Spleen (tissue), 11 donors: ENCODE results near the gene SNCG. TPM values are rescaled to one million over a fixed set of nuclear protein-coding genes. Genes with fewer than 3 reads are reported as not detected.

Experiments used
- DNase-seq: peaks from one replicate; pipeline ENCODE4 v3.0.0-alpha.2; 2020
- H3K27ac ChIP-seq, 8 donors: fragments of 200-600 bp; sonication (generic) in 7 of 8; 1 replicate in 4 of 8; 2 replicates in 4 of 8; pipeline versions ENCODE4 v1.5.0 to v1.8.0; 2016 to 2021; ENCODE audit warnings: inconsistent platforms in 4 of 8, mild to moderate bottlenecking in 4 of 8, moderate library complexity in 1 of 8
- H3K27me3 ChIP-seq, 7 donors: fragments of 200-600 bp; sonication (generic) in 6 of 7; replicated peaks in 1 of 7; 1 replicate in 4 of 7; 2 replicates in 3 of 7; pipeline versions ENCODE4 v1.5.0 to v1.8.0; 2016 to 2021; ENCODE audit warnings: inconsistent platforms in 3 of 7, mild to moderate bottlenecking in 1 of 7
- H3K36me3 ChIP-seq, 6 donors: fragments of 200-600 bp; sonication (generic) in 5 of 6; 1 replicate in 4 of 6; 2 replicates in 2 of 6; pipeline versions ENCODE4 v1.5.0 to v1.8.0; 2016 to 2021; ENCODE audit warnings: inconsistent platforms in 2 of 6
- H3K4me1 ChIP-seq, 6 donors: fragments of 200-600 bp; sonication (generic) in 5 of 6; 1 replicate in 3 of 6; 2 replicates in 3 of 6; pipeline versions ENCODE4 v1.5.0 to v1.8.0; 2016 to 2021; ENCODE audit warnings: inconsistent platforms in 3 of 6
- H3K4me3 ChIP-seq, 8 donors: fragments of 200-600 bp; sonication (generic) in 7 of 8; 1 replicate in 4 of 8; 2 replicates in 4 of 8; pipeline versions ENCODE4 v1.5.0 to v1.8.0; 2016 to 2021; ENCODE audit warnings: inconsistent platforms in 4 of 8, mild to moderate bottlenecking in 4 of 8, moderate library complexity in 2 of 8
- H3K9me3 ChIP-seq, 8 donors: fragments of 200-600 bp; sonication (generic) in 7 of 8; 1 replicate in 4 of 8; 2 replicates in 4 of 8; pipeline versions ENCODE4 v1.5.0 to v1.8.0; 2016 to 2021; ENCODE audit warnings: inconsistent platforms in 4 of 8
- POLR2A ChIP-seq, 3 donors: fragments of 450-650 bp; IDR thresholded peaks; one replicate each; pipeline ENCODE4 v1.5.1; 2017; ENCODE audit warnings: antibody characterized with exemption in 3 of 3, mild to moderate bottlenecking in 1 of 3
- POLR2AphosphoS5 ChIP-seq, 3 donors: sonication (generic); formaldehyde crosslinking; IDR thresholded peaks; one replicate each; pipeline ENCODE4 v1.5.1; 2017; ENCODE audit warnings: antibody characterized with exemption in 3 of 3
- WGBS, 5 donors: extraction: QIAGEN DNeasy Blood & Tissue Kit in 3 of 5; methylation state at CpG; one replicate each; pipeline versions ENCODE4 v1.1.5 to v1.1.7; 2013 to 2018; 5-methylcytosine and 5-hydroxymethylcytosine counted together
- intact Hi-C: fragments of 100-400 bp; cut with DNase I; formaldehyde crosslinking; loops from one replicate; pipeline ENCODE4 v1.15.0; 2023; ENCODE audit warnings: low total_unique reads
- polyA plus RNA-seq, 3 donors: library from polyadenylated mRNA; stranded (reverse); fragments of 200-250 nt; gene quantifications; one replicate each; pipeline ENCODE4 v1.2.1, GENCODE V29; 2013
- total RNA-seq, 7 donors: library from RNA; depleted of rRNA in 3 of 7; stranded (reverse); fragments of >200 nt in 3 of 7; fragmentation: NEBNext Ultra II Directional in 4 of 7; extraction: Animal tissue kit (Norgen Biotek cat#: 25700) in 4 of 7; gene quantifications; one replicate each; pipeline versions ENCODE4 v1.1.0 to v1.2.1, GENCODE V29; 2016 to 2021
- TF ChIP-seq, protein P1 (sequence below), 11 experiments: fragments of 200-600 bp in 7 of 11; fragments of 450-650 bp in 4 of 11; sonication (generic) in 4 of 11; IDR thresholded peaks in 8 of 11; conservative IDR thresholded peaks in 3 of 11; 1 replicate in 7 of 11; 2 replicates in 4 of 11; pipeline versions ENCODE4 v1.4.0 to v1.8.0; 2016 to 2021; ENCODE audit warnings: antibody characterized with exemption in 11 of 11, inconsistent platforms in 4 of 11, mild to moderate bottlenecking in 1 of 11
- donor health status: healthy with polysubstance abuse.
- donor health status: DM: no; HTN: no; CAD: no; lungs with moderate emphysema.
- donor health status: DM: no; HTN: no; CAD: no.
- donor health status: Bipolar disorder and iron deficiency.
- donor health status: healthy.
- donor health status: DM: no; HTN: no; CAD: no.
- donor health status: DM: yes; HTN: yes; CAD: no.

The SNCG gene
- total and polyA plus RNA-seq, 10 donors: 19.9 to 127 (median 81.1) TPM

DNA sequence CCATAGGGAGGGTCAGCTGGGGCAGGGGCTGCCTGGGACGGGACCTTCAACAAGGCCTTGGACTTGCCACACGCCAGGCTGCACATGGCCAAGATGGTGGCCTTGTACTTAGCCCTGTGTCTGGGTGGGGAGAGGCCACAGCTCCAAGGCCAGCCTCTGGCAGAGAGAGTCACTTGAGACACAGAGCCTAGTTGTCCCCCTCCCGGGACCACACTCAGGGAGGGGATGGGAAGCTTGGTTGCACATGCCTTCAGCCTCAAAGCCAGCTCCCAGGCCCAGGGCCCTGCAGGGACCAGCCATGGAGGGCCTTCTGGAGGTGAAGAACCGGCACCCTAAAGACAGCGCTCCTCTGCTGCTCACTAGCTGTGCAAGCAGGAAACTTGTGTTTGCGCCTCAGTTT lies 17.7 kb upstream of the SNCG start:
- no peaks in the 10 kb centered on the region for H3K27me3 ChIP-seq
- H3K36me3 ChIP-seq: peaks cover 0 to 55% (median 5%) of the 10 kb centered on the region in 6 donors
- no peak for DNase-seq
- H3K9me3 ChIP-seq: no peaks in the 10 kb centered on the region
- H3K4me1 ChIP-seq: peaks cover 4 to 71% (median 41%) of the 10 kb centered on the region in 6 donors
- TF ChIP-seq POLR2A (IDR thresholded peaks at IDR 0.05) (no peak), POLR2AphosphoS5 (IDR thresholded peaks at IDR 0.05) (peak in 2 of 3 donors; percentile 43 to 46)
- TF ChIP-seq, protein P1, sequence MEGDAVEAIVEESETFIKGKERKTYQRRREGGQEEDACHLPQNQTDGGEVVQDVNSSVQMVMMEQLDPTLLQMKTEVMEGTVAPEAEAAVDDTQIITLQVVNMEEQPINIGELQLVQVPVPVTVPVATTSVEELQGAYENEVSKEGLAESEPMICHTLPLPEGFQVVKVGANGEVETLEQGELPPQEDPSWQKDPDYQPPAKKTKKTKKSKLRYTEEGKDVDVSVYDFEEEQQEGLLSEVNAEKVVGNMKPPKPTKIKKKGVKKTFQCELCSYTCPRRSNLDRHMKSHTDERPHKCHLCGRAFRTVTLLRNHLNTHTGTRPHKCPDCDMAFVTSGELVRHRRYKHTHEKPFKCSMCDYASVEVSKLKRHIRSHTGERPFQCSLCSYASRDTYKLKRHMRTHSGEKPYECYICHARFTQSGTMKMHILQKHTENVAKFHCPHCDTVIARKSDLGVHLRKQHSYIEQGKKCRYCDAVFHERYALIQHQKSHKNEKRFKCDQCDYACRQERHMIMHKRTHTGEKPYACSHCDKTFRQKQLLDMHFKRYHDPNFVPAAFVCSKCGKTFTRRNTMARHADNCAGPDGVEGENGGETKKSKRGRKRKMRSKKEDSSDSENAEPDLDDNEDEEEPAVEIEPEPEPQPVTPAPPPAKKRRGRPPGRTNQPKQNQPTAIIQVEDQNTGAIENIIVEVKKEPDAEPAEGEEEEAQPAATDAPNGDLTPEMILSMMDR (IDR thresholded peaks at IDR 0.05 in 8 of 11, conservative IDR thresholded peaks at IDR 0.05 in 3 of 11): no peak
- 48 to 89% (median 79%) methylated on average over 3 to 6 of the region's 6 CpGs for WGBS, 5 donors
- H3K4me3 ChIP-seq: no peak overlapping the region
- H3K27ac ChIP-seq: peak overlapping the region in 4 of 8 donors; percentile 35 to 44 (median 40)
- intact Hi-C loops: no loop called here

DNA sequence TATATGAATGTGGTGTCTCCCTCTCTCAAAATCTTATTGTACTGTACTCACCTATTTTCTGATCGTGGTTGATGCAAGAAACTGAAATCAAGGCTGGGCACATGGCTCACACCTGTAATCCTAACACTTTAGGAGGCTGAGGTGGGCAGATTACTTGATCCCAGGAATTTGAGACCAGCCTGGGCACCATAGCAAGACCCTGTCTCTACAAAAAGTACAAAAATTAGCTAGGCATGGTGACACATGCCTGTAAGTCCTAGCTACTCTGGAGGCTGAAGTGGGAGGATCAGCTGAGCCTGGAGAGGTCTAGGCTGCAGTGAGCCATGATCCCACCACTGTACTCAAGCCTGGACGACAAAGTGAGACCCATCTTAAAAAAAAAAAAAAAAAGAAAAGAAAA lies 17.0 kb upstream of the SNCG start:
- 64 to 86% (median 80%) methylated on average over 2 of the region's 2 CpGs for WGBS, 5 donors
- no peak for TF ChIP-seq POLR2A (IDR thresholded peaks at IDR 0.05)
- TF ChIP-seq POLR2AphosphoS5 (IDR thresholded peaks at IDR 0.05): no peak
- TF ChIP-seq, protein P1 (IDR thresholded peaks at IDR 0.05 in 8 of 11, conservative IDR thresholded peaks at IDR 0.05 in 3 of 11): no peak
- Histone ChIP-seq H3K4me1 (peaks cover 4 to 78% (median 45%) of the 10 kb centered on the region in 6 donors), H3K4me3 (no peak overlapping the region), H3K36me3 (peaks cover 0 to 49% (median 3%) of the 10 kb centered on the region in 6 donors), H3K9me3 (no peaks in the 10 kb centered on the region), H3K27ac (peak overlapping the region in 3 of 8 donors; percentile 27 to 47 (median 35)), H3K27me3 (peaks cover 0 to 4% (median 0%) of the 10 kb centered on the region in 7 donors)
- intact Hi-C loops: no loop called here
- DNase-seq: no peak

DNA sequence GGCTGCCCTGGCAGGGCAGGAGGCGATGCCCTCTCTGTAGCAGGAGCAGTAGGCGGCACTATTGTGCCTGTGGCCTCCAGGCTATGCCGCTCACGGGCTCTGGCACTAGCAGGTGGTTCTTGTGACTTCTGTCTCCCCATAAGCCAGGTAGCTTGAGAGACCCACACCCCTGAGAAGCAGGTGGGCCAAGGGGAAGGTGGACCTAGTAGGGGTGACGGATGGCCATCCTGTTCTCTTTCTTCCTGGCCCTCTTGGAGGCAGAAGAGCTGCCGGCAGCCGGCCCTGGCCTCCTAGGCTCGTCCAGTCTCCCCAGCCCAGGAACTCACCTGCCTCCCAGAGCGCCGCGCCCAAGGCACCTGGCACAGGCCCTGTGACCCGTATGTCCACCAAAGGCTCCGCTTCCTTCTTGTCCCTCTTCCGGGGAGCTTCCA lies 16.4 kb upstream of the SNCG start:
- Histone ChIP-seq H3K4me1 (peaks cover 4 to 84% (median 48%) of the 10 kb centered on the region in 6 donors), H3K4me3 (no peak overlapping the region), H3K9me3 (no peaks in the 10 kb centered on the region), H3K27me3 (peaks cover 0 to 8% (median 0%) of the 10 kb centered on the region in 7 donors), H3K27ac (peak overlapping the region in 4 of 8 donors; percentile 21 to 47 (median 34)), H3K36me3 (peaks cover 0 to 44% (median 0%) of the 10 kb centered on the region in 6 donors)
- intact Hi-C loops: no loop called here
- 80 to 89% (median 84%) methylated on average over 14 of the region's 14 CpGs for WGBS, 5 donors
- TF ChIP-seq, protein P1 (IDR thresholded peaks at IDR 0.05 in 8 of 11, conservative IDR thresholded peaks at IDR 0.05 in 3 of 11): no peak
- peak in 1 of 3 donors; percentile 10 for TF ChIP-seq POLR2AphosphoS5 (IDR thresholded peaks at IDR 0.05)
- TF ChIP-seq POLR2A (IDR thresholded peaks at IDR 0.05): no peak
- DNase-seq: no peak

DNA sequence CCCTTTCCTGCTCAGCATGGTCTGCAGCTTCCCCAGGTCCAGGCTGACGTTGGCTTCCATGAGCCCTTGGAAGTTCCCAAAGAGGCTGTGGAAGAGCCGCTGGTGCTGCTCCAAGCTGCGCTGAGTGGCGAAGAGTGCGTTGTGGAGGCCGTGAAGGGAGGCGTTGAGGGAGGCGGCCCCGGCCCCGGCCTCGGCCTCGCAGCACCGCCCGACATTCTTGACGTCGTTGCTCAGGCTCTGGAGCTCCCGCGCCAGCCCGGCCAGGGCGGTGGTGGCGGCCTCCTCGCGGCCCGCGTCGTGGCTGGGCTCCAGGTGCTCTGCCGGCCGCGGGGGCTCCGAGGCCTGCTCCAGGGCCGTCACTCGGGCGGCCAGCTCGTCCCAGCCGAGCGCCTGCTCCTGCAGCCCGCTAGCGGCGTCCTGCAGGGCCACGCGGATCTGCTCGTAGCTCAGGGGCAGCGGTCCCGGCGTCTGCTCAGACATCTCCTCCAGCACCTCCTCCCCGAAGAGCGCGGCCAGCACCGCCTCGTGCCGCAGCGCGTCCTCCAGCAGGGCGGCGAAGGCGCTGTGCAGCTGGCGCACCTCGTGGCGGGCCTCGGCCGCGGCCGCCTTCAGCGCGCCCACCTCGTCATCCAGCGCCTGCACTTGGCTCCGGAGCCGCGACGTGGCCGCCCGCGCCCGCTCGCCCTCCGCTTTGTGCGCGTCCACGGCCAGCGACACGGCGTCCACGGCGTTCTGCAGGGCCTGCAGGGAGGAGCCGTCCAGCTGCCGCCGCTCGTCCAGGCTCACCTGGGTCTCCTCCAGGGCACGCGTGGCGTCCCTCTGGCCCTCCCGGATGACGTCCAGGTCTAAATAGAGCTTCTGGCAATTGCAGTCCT lies 15.7 kb upstream of the SNCG start:
- peaks cover 4 to 91% (median 49%) of the 10 kb centered on the region in 6 donors for H3K4me1 ChIP-seq
- no peaks in the 10 kb centered on the region for H3K9me3 ChIP-seq
- DNase-seq: peak; percentile 76
- intact Hi-C loops: no loop called here
- peaks cover 0 to 37% (median 0%) of the 10 kb centered on the region in 6 donors for H3K36me3 ChIP-seq
- H3K27me3 ChIP-seq: peaks cover 0 to 8% (median 0%) of the 10 kb centered on the region in 7 donors
- WGBS, 5 donors: 78 to 94% (median 88%) methylated on average over 40 to 94 of the region's 94 CpGs
- H3K27ac ChIP-seq: peak overlapping the region in 4 of 8 donors; percentile 21 to 47 (median 34)
- H3K4me3 ChIP-seq: peak overlapping the region in 1 of 8 donors; percentile 13
- TF ChIP-seq POLR2A (IDR thresholded peaks at IDR 0.05) (no peak), POLR2AphosphoS5 (IDR thresholded peaks at IDR 0.05) (no peak)
- TF ChIP-seq, protein P1 (IDR thresholded peaks at IDR 0.05 in 8 of 11, conservative IDR thresholded peaks at IDR 0.05 in 3 of 11): no peak
